Chondrocyte (in vitro differentiated cells): Measurements from ENCODE around the gene TIMM17A. TPM values are rescaled to one million over a fixed set of nuclear protein-coding genes. Genes with fewer than 3 reads are reported as not detected.

ENCODE experiments used
- DNase-seq: peaks from one replicate; pipeline ENCODE4 v3.0.0; 2021; ENCODE audit warnings: mixed read lengths, low spot score
- H3K27ac Mint-ChIP-seq: one replicate; pipeline ENCODE4 v1.8.0; 2021; ENCODE audit warnings: mild to moderate bottlenecking, moderate library complexity, mixed read lengths; ENCODE audit not compliant: unreplicated experiment
- H3K27me3 Mint-ChIP-seq: 2 replicates; pipeline ENCODE4 v1.8.0; 2021; ENCODE audit warnings: low read depth, mixed read lengths
- H3K36me3 Mint-ChIP-seq: 2 replicates; pipeline ENCODE4 v1.8.0; 2021; ENCODE audit warnings: low read depth, mixed read lengths
- H3K4me1 Mint-ChIP-seq: 2 replicates; pipeline ENCODE4 v1.8.0; 2021; ENCODE audit warnings: low read depth, mild to moderate bottlenecking, mixed read lengths
- H3K4me3 Mint-ChIP-seq: one replicate; pipeline ENCODE4 v1.8.0; 2021; ENCODE audit warnings: mild to moderate bottlenecking, moderate library complexity, mixed read lengths; ENCODE audit not compliant: unreplicated experiment
- H3K9me3 Mint-ChIP-seq: 2 replicates; pipeline ENCODE4 v1.8.0; 2021; ENCODE audit warnings: low read depth, mixed read lengths
- total RNA-seq: library from RNA; stranded (reverse); gene quantifications from 3 replicates; pipeline ENCODE4 v1.2.1, GENCODE V29; 2021
- TF ChIP-seq, protein P1 (sequence below): fragments of 200-600 bp; sonication (generic); IDR thresholded peaks from 2 replicates; pipeline ENCODE4 v1.5.0; 2021; ENCODE audit warnings: antibody characterized with exemption, mild to moderate bottlenecking, moderate library complexity

The TIMM17A gene
- total RNA-seq, 1 donor from 2014 or later: 68.5 TPM

GRCh38 chr1:202012544-202013478 is 57.5 kb downstream of the TIMM17A start:
- Mint-ChIP-seq H3K4me3 (no peak overlapping the region), H3K4me1 (peaks cover 15% of the 10 kb centered on the region), H3K27me3 (peaks cover 2% of the 10 kb centered on the region), H3K27ac (no peak overlapping the region), H3K9me3 (no peaks in the 10 kb centered on the region), H3K36me3 (no peaks in the 10 kb centered on the region)
- DNase-seq: no peak
- TF ChIP-seq, protein P1, sequence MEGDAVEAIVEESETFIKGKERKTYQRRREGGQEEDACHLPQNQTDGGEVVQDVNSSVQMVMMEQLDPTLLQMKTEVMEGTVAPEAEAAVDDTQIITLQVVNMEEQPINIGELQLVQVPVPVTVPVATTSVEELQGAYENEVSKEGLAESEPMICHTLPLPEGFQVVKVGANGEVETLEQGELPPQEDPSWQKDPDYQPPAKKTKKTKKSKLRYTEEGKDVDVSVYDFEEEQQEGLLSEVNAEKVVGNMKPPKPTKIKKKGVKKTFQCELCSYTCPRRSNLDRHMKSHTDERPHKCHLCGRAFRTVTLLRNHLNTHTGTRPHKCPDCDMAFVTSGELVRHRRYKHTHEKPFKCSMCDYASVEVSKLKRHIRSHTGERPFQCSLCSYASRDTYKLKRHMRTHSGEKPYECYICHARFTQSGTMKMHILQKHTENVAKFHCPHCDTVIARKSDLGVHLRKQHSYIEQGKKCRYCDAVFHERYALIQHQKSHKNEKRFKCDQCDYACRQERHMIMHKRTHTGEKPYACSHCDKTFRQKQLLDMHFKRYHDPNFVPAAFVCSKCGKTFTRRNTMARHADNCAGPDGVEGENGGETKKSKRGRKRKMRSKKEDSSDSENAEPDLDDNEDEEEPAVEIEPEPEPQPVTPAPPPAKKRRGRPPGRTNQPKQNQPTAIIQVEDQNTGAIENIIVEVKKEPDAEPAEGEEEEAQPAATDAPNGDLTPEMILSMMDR: no peak

DNA sequence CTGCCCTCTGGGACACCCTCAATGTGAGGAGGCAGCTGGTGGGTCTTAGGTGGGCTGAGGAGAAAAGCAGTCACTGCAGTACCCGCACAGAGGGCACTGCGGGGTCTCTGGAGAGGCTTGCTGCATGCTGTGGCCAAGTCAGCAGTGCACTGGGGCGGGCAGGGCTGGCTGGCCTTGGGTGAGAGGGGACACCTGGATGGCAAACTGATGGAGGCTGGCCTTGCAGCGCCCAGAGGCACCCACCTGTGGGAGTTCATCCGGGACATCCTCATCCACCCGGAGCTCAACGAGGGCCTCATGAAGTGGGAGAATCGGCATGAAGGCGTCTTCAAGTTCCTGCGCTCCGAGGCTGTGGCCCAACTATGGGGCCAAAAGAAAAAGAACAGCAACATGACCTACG is 58.3 kb downstream of the TIMM17A start:
- no peak overlapping the region for H3K4me3 Mint-ChIP-seq
- peaks cover 12% of the 10 kb centered on the region for H3K4me1 Mint-ChIP-seq
- H3K27me3 Mint-ChIP-seq: peaks cover 2% of the 10 kb centered on the region
- H3K9me3 Mint-ChIP-seq: no peaks in the 10 kb centered on the region
- no peak for DNase-seq
- no peak overlapping the region for H3K27ac Mint-ChIP-seq
- no peaks in the 10 kb centered on the region for H3K36me3 Mint-ChIP-seq
- TF ChIP-seq, protein P1: no peak

DNA sequence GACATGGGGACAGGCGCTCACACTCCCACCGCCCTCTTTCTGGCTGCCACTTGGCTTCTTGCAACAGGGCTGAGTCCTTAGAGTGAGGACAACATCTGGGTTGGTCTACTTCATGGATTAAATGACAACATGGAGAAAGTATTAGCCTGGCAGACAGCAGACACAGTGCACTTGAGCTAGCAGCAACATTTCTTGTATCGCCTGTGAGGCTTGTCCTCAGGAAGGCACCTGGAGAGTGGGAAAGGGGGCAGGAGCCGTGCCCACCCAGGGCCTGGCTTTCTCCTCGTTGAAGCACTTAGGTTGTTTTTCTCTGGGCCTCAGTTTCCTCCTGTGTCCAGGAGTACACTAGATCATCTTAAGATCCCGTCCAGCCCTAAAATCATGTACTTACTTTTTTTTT is 58.8 kb downstream of the TIMM17A start:
- Mint-ChIP-seq H3K4me3 (no peak overlapping the region), H3K9me3 (no peaks in the 10 kb centered on the region)

DNA sequence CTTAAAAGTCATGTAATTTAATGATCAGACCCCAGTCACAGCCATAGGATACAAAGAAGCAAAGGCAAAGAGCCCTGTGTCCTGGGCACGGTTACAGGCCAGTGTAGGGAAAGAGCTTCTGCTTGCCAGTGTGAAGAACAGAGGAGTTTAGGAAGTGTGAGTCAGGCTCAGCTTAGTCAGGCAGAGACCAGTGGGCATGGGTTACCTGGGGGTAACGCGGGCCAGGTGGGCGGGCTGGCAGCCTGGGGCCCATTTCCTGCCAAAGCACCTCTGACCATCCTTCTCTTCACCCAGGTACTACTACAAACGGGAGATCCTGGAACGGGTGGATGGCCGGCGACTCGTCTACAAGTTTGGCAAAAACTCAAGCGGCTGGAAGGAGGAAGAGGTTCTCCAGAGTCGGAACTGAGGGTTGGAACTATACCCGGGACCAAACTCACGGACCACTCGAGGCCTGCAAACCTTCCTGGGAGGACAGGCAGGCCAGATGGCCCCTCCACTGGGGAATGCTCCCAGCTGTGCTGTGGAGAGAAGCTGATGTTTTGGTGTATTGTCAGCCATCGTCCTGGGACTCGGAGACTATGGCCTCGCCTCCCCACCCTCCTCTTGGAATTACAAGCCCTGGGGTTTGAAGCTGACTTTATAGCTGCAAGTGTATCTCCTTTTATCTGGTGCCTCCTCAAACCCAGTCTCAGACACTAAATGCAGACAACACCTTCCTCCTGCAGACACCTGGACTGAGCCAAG is 59.8 kb downstream of the TIMM17A start:
- Mint-ChIP-seq H3K27ac (no peak overlapping the region), H3K36me3 (no peaks in the 10 kb centered on the region), H3K4me1 (peaks cover 8% of the 10 kb centered on the region), H3K27me3 (no peaks in the 10 kb centered on the region), H3K4me3 (no peak overlapping the region), H3K9me3 (no peaks in the 10 kb centered on the region)
- no peak for DNase-seq
- TF ChIP-seq, protein P1: no peak

More for the DNA sequence above, 58.8 kb downstream of the TIMM17A start:
- H3K27me3 Mint-ChIP-seq: peaks cover 2% of the 10 kb centered on the region
- H3K4me1 Mint-ChIP-seq: peaks cover 12% of the 10 kb centered on the region
- no peaks in the 10 kb centered on the region for H3K36me3 Mint-ChIP-seq
- TF ChIP-seq, protein P1: no peak
- H3K27ac Mint-ChIP-seq: no peak overlapping the region
- DNase-seq: no peak

DNA sequence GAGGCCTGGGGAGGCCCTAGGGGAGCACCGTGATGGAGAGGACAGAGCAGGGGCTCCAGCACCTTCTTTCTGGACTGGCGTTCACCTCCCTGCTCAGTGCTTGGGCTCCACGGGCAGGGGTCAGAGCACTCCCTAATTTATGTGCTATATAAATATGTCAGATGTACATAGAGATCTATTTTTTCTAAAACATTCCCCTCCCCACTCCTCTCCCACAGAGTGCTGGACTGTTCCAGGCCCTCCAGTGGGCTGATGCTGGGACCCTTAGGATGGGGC is 60.3 kb downstream of the TIMM17A start:
- Mint-ChIP-seq H3K27me3 (no peaks in the 10 kb centered on the region), H3K4me1 (peaks cover 3% of the 10 kb centered on the region), H3K36me3 (no peaks in the 10 kb centered on the region), H3K9me3 (no peaks in the 10 kb centered on the region), H3K27ac (no peak overlapping the region), H3K4me3 (no peak overlapping the region)
- DNase-seq: no peak
- TF ChIP-seq, protein P1: no peak
